NK-92 (cell line): ENCODE results near the gene RBM10.
A peak's percentile ranks its signal among the peaks of the same experiment; 100 is the strongest.
"Not testable (repeated sequence)": the region's sequence is repeated elsewhere in the genome, so short reads cannot be mapped to it uniquely, and the experiment has no call there.

Source experiments
- DNase-seq: peaks from one replicate; lab custom pipeline; 2025; ENCODE audit not compliant: unreplicated experiment; lab: John Stamatoyannopoulos, UW

Gene RBM10

GRCh38 chrX:47144626-47145394 is at the start of gene RBM10, which contains the start of gene NDUFB11:
Gene RBM10 (plus strand): TSS chrX:47145221. CDS start chrX:47147482, 2,261 bp downstream.
Gene NDUFB11 (minus strand): TSS chrX:47144702. CDS start chrX:47144679, 23 bp downstream.
- DNase-seq, result peak; percentile 6

- no peak for DNase-seq
Observed at GRCh38 chrX:47097018-47097417, 48.0 kb upstream of the RBM10 start.

- DNase-seq, result no peak
Observed at GRCh38 chrX:47098338-47099094, 46.5 kb upstream of the RBM10 start.

- no peak for DNase-seq
Observed at GRCh38 chrX:47101206-47101605, 43.8 kb upstream of the RBM10 start.

- DNase-seq, result not testable (repeated sequence)
Observed at GRCh38 chrX:47110936-47111615, 33.9 kb upstream of the RBM10 start.

GRCh38 chrX:47112316-47112954 is 32.6 kb upstream of the RBM10 start:
- no peak for DNase-seq

- DNase-seq, result not testable (repeated sequence)
Observed at GRCh38 chrX:47116551-47117110, 28.4 kb upstream of the RBM10 start.

GRCh38 chrX:47124466-47124865 is 20.6 kb upstream of the RBM10 start:
- DNase-seq, result not testable (repeated sequence)

GRCh38 chrX:47129157-47129898 is 15.7 kb upstream of the RBM10 start:
- peak; percentile 33 for DNase-seq

GRCh38 chrX:47129899-47130358 is 15.1 kb upstream of the RBM10 start:
- DNase-seq, result no peak

- DNase-seq, result no peak
Observed at GRCh38 chrX:47133493-47133892, 11.5 kb upstream of the RBM10 start.

GRCh38 chrX:47135650-47136049 is 9.4 kb upstream of the RBM10 start:
- DNase-seq, result not testable (repeated sequence)

- DNase-seq, result no peak
Observed at GRCh38 chrX:47138171-47138570, 6.8 kb upstream of the RBM10 start.

GRCh38 chrX:47143894-47144625 is 961 bp upstream of the RBM10 start:
- DNase-seq, result no peak

GRCh38 chrX:47145395-47146120 is 537 bp downstream of the RBM10 start:
- no peak for DNase-seq

- DNase-seq, result no peak
Observed at GRCh38 chrX:47146121-47146935, 1.3 kb downstream of the RBM10 start.

- no peak for DNase-seq
Observed at GRCh38 chrX:47146936-47147859, 2.2 kb downstream of the RBM10 start.
